Measurements from ENCODE around the gene KRT6A. TPM values are rescaled to one million over a fixed set of nuclear protein-coding genes. Genes with fewer than 3 reads are reported as not detected.

The KRT6A gene
- total RNA-seq, 1 donor from 2014 or later: not detected

GRCh38 chr12:52444647-52445595 lies 48.1 kb downstream of the KRT6A start:
- DNase-seq: no peak
- intact Hi-C loops (cut with DNase I): no loop called here
- no peak for ATAC-seq (ENCODE audit: poor library complexity)

GRCh38 chr12:52443966-52444365 lies 49.1 kb downstream of the KRT6A start:
- no peak for DNase-seq
- ATAC-seq (ENCODE audit: poor library complexity): no peak

GRCh38 chr12:52442600-52443061 lies 50.4 kb downstream of the KRT6A start:
- peak; percentile 45 for ATAC-seq (ENCODE audit: poor library complexity)
- intact Hi-C loops (cut with DNase I): no loop called here
- no peak for DNase-seq

More at GRCh38 chr12:52443966-52444365, 49.1 kb downstream of the KRT6A start:
- intact Hi-C loops (cut with DNase I): no loop called here

GRCh38 chr12:52441320-52441911 lies 51.6 kb downstream of the KRT6A start:
- intact Hi-C loops (cut with DNase I): no loop called here
- ATAC-seq (ENCODE audit: poor library complexity) (no peak), DNase-seq (no peak)

- intact Hi-C loops (cut with DNase I): no loop called here
- peak; percentile 20 for ATAC-seq (ENCODE audit: poor library complexity)
- DNase-seq: no peak
Observed at GRCh38 chr12:52440821-52441319, 52.2 kb downstream of the KRT6A start.

- intact Hi-C loops (cut with DNase I): no loop called here
- ATAC-seq (ENCODE audit: poor library complexity): no peak
- DNase-seq: no peak
Observed at GRCh38 chr12:52439845-52440244, 53.2 kb downstream of the KRT6A start.

GRCh38 chr12:52439420-52439819 lies 53.6 kb downstream of the KRT6A start:
- intact Hi-C loops (cut with DNase I): no loop called here
- no peak for DNase-seq
- no peak for ATAC-seq (ENCODE audit: poor library complexity)

GRCh38 chr12:52438305-52439301 lies 54.5 kb downstream of the KRT6A start:
- ATAC-seq (ENCODE audit: poor library complexity): no peak
- DNase-seq: no peak
- intact Hi-C loops (cut with DNase I): no loop called here

GRCh38 chr12:52437508-52437907 lies 55.5 kb downstream of the KRT6A start:
- DNase-seq: no peak
- intact Hi-C loops (cut with DNase I): no loop called here

More at GRCh38 chr12:52437508-52437907, 55.5 kb downstream of the KRT6A start:
- no peak for ATAC-seq (ENCODE audit: poor library complexity)

Other genes starting within 250 kb of the KRT6A start
- not detected for gene KRT86, start 218.6 kb downstream of the KRT6A start, total RNA-seq
- not detected for gene KRT81, start 201.7 kb downstream of the KRT6A start, total RNA-seq
- gene KRT83, start 171.9 kb downstream of the KRT6A start, total RNA-seq: not detected
- gene KRT85, start 125.8 kb downstream of the KRT6A start, total RNA-seq: not detected
- gene KRT84, start 107.6 kb downstream of the KRT6A start, total RNA-seq: not detected
- not detected for gene KRT82, start 86.9 kb downstream of the KRT6A start, total RNA-seq
- gene KRT75, start 58.9 kb downstream of the KRT6A start, total RNA-seq: not detected
- gene KRT6B, start 41.1 kb downstream of the KRT6A start, total RNA-seq: not detected
- gene KRT6C, start 19.5 kb downstream of the KRT6A start, total RNA-seq: not detected
- not detected for gene KRT5, start 27.1 kb upstream of the KRT6A start, total RNA-seq
- gene KRT71, start 59.9 kb upstream of the KRT6A start, total RNA-seq: not detected
- not detected for gene KRT74, start 80.6 kb upstream of the KRT6A start, total RNA-seq
- gene KRT72, start 108.2 kb upstream of the KRT6A start, total RNA-seq: not detected
- not detected for gene KRT73, start 125.3 kb upstream of the KRT6A start, total RNA-seq
- not detected for gene KRT2, start 159.0 kb upstream of the KRT6A start, total RNA-seq
- gene KRT1, start 187.2 kb upstream of the KRT6A start, total RNA-seq: not detected
- gene KRT77, start 210.3 kb upstream of the KRT6A start, total RNA-seq: not detected